Calu3 (cell line): ENCODE data around the gene SLC17A3. TPM values are rescaled to one million over a fixed set of nuclear protein-coding genes. Genes with fewer than 3 reads are reported as not detected.

Experiments
- BruUV-seq: library from RNA; stranded (reverse); fragments of 400-500 nt; replicated peaks from 2 replicates; lab custom pipeline; 2021; lab: Mats Ljungman, UMichigan
- CTCF ChIA-PET: fragments of 300-600 bp; sonication (Branson Sonifier 250); formaldehyde crosslinking; loops from one replicate; lab custom pipeline; 2022; ENCODE audit warnings: antibody characterized with exemption; lab: Charles Lee
- DNase-seq: peaks from one replicate; pipeline ENCODE4 v3.0.0; 2022
- H3K27ac Mint-ChIP-seq: one replicate; pipeline ENCODE4 v1.8.0; 2022; ENCODE audit warnings: mixed read lengths; ENCODE audit not compliant: unreplicated experiment
- H3K27me3 Mint-ChIP-seq: one replicate; pipeline ENCODE4 v1.8.0; 2022; ENCODE audit warnings: mixed read lengths; ENCODE audit not compliant: unreplicated experiment
- H3K36me3 Mint-ChIP-seq: one replicate; pipeline ENCODE4 v1.8.0; 2022; ENCODE audit warnings: mild to moderate bottlenecking, moderate library complexity, mixed read lengths; ENCODE audit not compliant: insufficient read depth, unreplicated experiment
- H3K4me1 Mint-ChIP-seq: one replicate; pipeline ENCODE4 v1.8.0; 2022; ENCODE audit warnings: mild to moderate bottlenecking, low read depth, mixed read lengths; ENCODE audit not compliant: unreplicated experiment
- H3K4me3 Mint-ChIP-seq: one replicate; pipeline ENCODE4 v1.8.0; 2022; ENCODE audit warnings: mild to moderate bottlenecking, low read depth, moderate library complexity, mixed read lengths; ENCODE audit not compliant: unreplicated experiment
- H3K9me3 Mint-ChIP-seq: one replicate; pipeline ENCODE4 v1.8.0; 2022; ENCODE audit warnings: low read depth, mixed read lengths; ENCODE audit not compliant: unreplicated experiment
- intact Hi-C: fragments of 100-400 bp; cut with micrococcal nuclease; formaldehyde crosslinking; loops from one replicate; pipeline ENCODE4 v1.10.0; 2022; ENCODE audit not compliant: unreplicated experiment
- total RNA-seq: library from RNA; stranded (reverse); gene quantifications from 2 replicates; pipeline ENCODE4 v1.2.3, GENCODE V29; 2022
- TF ChIP-seq, protein P1 (sequence below): fragments of 200-600 bp; IDR thresholded peaks from one replicate; pipeline ENCODE4 v1.8.0; 2022; ENCODE audit warnings: antibody characterized with exemption; ENCODE audit not compliant: unreplicated experiment

The SLC17A3 gene
- total RNA-seq, 1 experiment from 2014 or later, result not detected

DNA sequence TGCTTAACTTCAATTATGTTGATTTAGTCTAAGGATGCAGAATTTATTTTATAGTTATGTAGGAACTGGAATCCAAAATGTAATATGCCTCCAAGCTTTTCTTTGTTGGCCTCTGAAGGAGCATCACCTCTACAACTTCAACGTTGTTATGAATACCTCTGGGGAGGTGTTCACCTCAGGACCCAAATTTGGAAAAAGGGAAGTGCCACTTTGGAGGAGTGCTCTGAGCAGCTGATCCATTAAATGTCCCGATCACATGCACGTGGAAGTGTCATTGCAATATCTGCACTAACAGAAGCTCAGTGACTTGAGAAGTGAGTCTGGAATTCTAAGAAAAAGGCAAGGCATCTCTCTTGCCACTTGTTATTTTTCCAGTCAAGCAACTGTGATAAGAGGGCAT lies 22.2 kb upstream of the SLC17A3 start:
- no peak for DNase-seq
- CTCF ChIA-PET, result interaction anchor here (0.5 kb wide), 1 partner anchor 723 kb away, joined by 11 read pairs; no protein-coding TSS in a partner anchor
- no peaks in the 10 kb centered on the region for H3K9me3 Mint-ChIP-seq
- TF ChIP-seq, protein P1, sequence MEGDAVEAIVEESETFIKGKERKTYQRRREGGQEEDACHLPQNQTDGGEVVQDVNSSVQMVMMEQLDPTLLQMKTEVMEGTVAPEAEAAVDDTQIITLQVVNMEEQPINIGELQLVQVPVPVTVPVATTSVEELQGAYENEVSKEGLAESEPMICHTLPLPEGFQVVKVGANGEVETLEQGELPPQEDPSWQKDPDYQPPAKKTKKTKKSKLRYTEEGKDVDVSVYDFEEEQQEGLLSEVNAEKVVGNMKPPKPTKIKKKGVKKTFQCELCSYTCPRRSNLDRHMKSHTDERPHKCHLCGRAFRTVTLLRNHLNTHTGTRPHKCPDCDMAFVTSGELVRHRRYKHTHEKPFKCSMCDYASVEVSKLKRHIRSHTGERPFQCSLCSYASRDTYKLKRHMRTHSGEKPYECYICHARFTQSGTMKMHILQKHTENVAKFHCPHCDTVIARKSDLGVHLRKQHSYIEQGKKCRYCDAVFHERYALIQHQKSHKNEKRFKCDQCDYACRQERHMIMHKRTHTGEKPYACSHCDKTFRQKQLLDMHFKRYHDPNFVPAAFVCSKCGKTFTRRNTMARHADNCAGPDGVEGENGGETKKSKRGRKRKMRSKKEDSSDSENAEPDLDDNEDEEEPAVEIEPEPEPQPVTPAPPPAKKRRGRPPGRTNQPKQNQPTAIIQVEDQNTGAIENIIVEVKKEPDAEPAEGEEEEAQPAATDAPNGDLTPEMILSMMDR, result no peak
- no peaks in the 10 kb centered on the region for H3K36me3 Mint-ChIP-seq
- peaks cover 30% of the 10 kb centered on the region for H3K4me1 Mint-ChIP-seq
- intact Hi-C loops, result loop anchor here (10.0 kb wide), 1 partner anchor 291 kb away; no protein-coding TSS in a partner anchor
- H3K27ac Mint-ChIP-seq, result no peak overlapping the region
- no peaks in the 10 kb centered on the region for H3K27me3 Mint-ChIP-seq
- H3K4me3 Mint-ChIP-seq, result no peak overlapping the region
- no TSS peak for BruUV-seq

DNA sequence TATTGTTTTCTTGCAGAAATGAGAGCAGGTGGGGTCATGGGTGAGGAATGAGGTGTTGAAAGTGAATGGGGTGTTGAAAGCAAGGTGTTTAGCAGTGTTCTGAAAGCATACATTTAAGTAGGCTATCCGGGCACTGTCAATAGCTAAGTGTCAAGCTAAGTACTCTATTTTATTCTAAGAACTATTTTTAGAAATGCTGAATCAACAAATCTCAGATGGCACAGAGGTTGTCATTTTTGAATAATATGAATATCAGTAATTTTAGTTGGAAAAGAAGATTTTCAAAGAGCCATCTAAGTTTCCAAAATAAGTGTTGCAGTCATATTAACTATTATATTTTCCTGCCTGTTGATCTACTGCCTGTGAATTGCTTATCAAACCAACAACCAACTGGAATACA lies 21.7 kb upstream of the SLC17A3 start:
- Mint-ChIP-seq H3K36me3 (no peaks in the 10 kb centered on the region), H3K9me3 (no peaks in the 10 kb centered on the region), H3K4me3 (no peak overlapping the region), H3K27me3 (no peaks in the 10 kb centered on the region), H3K27ac (no peak overlapping the region), H3K4me1 (peaks cover 26% of the 10 kb centered on the region)
- no TSS peak for BruUV-seq
- CTCF ChIA-PET, result interaction anchor here (0.5 to 1.0 kb wide), 2 partner anchors 672 to 723 kb away, joined by 3 to 11 read pairs; no protein-coding TSS in a partner anchor
- intact Hi-C loops, result loop anchor here (10.0 kb wide), 1 partner anchor 291 kb away; no protein-coding TSS in a partner anchor
- no peak for DNase-seq
- TF ChIP-seq, protein P1, result no peak

DNA sequence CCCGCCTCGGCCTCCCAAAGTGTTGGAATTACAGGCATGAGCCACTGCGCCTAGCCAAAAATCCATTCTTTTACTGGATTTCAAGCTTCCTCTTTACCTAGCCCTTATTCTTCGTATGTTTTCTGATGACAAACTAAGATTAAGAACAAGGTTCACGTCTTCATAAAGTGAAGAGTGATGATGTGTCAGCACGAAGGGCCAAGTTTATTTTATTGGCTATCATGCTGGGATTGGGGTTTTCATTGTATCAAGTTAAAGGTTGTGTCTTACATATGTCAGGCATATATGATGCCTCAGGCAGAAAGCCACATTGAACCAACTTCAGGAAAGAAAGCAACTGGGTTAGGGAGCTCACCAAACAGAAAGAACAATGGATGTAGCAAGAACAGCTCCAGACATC lies 19.7 kb upstream of the SLC17A3 start:
- TF ChIP-seq, protein P1, result no peak
- H3K36me3 Mint-ChIP-seq, result no peaks in the 10 kb centered on the region
- H3K27ac Mint-ChIP-seq, result no peak overlapping the region
- no TSS peak for BruUV-seq
- H3K4me1 Mint-ChIP-seq, result peaks cover 19% of the 10 kb centered on the region
- intact Hi-C loops, result loop anchor here (5.0 to 10.0 kb wide), 2 partner anchors 289 to 671 kb away; no protein-coding TSS in a partner anchor
- no peak overlapping the region for H3K4me3 Mint-ChIP-seq
- no peaks in the 10 kb centered on the region for H3K9me3 Mint-ChIP-seq
- H3K27me3 Mint-ChIP-seq, result no peaks in the 10 kb centered on the region
- DNase-seq, result no peak
- CTCF ChIA-PET, result no interaction called here

DNA sequence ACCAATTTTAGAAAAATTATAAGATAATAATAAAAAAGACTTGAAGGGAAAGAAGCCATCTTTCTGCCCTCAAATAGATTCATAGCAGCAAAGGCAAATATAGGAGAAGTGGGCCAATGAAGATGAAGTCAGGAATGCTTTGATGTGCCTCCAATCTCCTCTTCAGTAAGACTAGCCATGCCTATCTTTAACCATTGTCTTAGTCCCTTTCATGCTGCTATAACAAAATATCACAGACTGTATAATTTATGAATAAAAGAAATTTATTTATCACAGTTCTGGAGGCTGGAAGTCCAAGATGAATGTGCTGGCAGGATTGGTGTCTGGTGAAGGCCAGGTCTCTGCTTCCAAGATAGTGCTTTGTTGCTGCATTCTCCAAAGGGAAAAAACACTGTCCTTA lies 18.8 kb upstream of the SLC17A3 start:
- TF ChIP-seq, protein P1, result no peak
- no peaks in the 10 kb centered on the region for H3K9me3 Mint-ChIP-seq
- H3K4me1 Mint-ChIP-seq, result peaks cover 13% of the 10 kb centered on the region
- CTCF ChIA-PET, result interaction anchor here (1.2 kb wide), 1 partner anchor 17 kb away, joined by 3 read pairs; no protein-coding TSS in a partner anchor
- intact Hi-C loops, result loop anchor here (5.0 to 10.0 kb wide), 2 partner anchors 288 to 671 kb away; no protein-coding TSS in a partner anchor
- DNase-seq, result no peak
- H3K4me3 Mint-ChIP-seq, result no peak overlapping the region
- no peaks in the 10 kb centered on the region for H3K36me3 Mint-ChIP-seq
- H3K27me3 Mint-ChIP-seq, result no peaks in the 10 kb centered on the region
- BruUV-seq, result no TSS peak
- no peak overlapping the region for H3K27ac Mint-ChIP-seq
